Activated CD4-positive, alpha-beta T cell treated with anti-CD3 and anti-CD28 coated beads for 24 hours (primary cell): Measurements from ENCODE around the gene GRID1.

Source experiments
- DNase-seq, 2 donors: peaks; one replicate each; pipeline ENCODE4 v3.0.0-alpha.2; 2020; ENCODE audit warnings: low read depth in 2 of 2

GRID1 gene

GRCh38 chr10:85826377-85826776 is 540.2 kb downstream of the GRID1 start:
- DNase-seq = no peak

- DNase-seq = no peak
Observed at GRCh38 chr10:85811405-85811804, 555.2 kb downstream of the GRID1 start.

- DNase-seq = no peak
Observed at GRCh38 chr10:85810674-85811073, 555.9 kb downstream of the GRID1 start.

GRCh38 chr10:85795460-85795859 is 571.1 kb downstream of the GRID1 start:
- no peak for DNase-seq

GRCh38 chr10:85794553-85794952 is 572.0 kb downstream of the GRID1 start:
- no peak for DNase-seq

- no peak for DNase-seq
Observed at GRCh38 chr10:85792533-85792858, 574.1 kb downstream of the GRID1 start.

GRCh38 chr10:85791818-85792532 is 574.6 kb downstream of the GRID1 start:
- no peak for DNase-seq

GRCh38 chr10:85789982-85790789 is 576.4 kb downstream of the GRID1 start:
- no peak for DNase-seq

- no peak for DNase-seq
Observed at GRCh38 chr10:85789125-85789524, 577.5 kb downstream of the GRID1 start.

- no peak for DNase-seq
Observed at GRCh38 chr10:85788570-85788969, 578.0 kb downstream of the GRID1 start.

- DNase-seq = no peak
Observed at GRCh38 chr10:85787881-85788280, 578.7 kb downstream of the GRID1 start.

- no peak for DNase-seq
Observed at GRCh38 chr10:85787393-85787792, 579.2 kb downstream of the GRID1 start.

- no peak for DNase-seq
Observed at GRCh38 chr10:85786401-85786899, 580.1 kb downstream of the GRID1 start.

GRCh38 chr10:85784792-85785191 is 581.8 kb downstream of the GRID1 start:
- no peak for DNase-seq

- DNase-seq = no peak
Observed at GRCh38 chr10:85781404-85781803, 585.2 kb downstream of the GRID1 start.

- no peak for DNase-seq
Observed at GRCh38 chr10:85778074-85778473, 588.5 kb downstream of the GRID1 start.

GRCh38 chr10:85767891-85768290 is 598.7 kb downstream of the GRID1 start:
- DNase-seq = no peak

GRCh38 chr10:85764108-85764507 is 602.5 kb downstream of the GRID1 start:
- no peak for DNase-seq

- no peak for DNase-seq
Observed at GRCh38 chr10:85761906-85762445, 604.6 kb downstream of the GRID1 start.

GRCh38 chr10:85741626-85742300 is 624.8 kb downstream of the GRID1 start:
- DNase-seq = no peak

- DNase-seq = no peak
Observed at GRCh38 chr10:85735997-85736396, 630.6 kb downstream of the GRID1 start.

- no peak for DNase-seq
Observed at GRCh38 chr10:85734791-85735190, 631.8 kb downstream of the GRID1 start.
